HG02870 (cell line): ENCODE measurements around the gene THOC6.

Experiments
- ATAC-seq: cut with Tn5 transposase; IDR thresholded peaks from one replicate; pipeline ENCODE4 v1.9.1; 2021; ENCODE audit warnings: mild to moderate bottlenecking, moderate library complexity; ENCODE audit not compliant: unreplicated experiment

The THOC6 gene

DNA sequence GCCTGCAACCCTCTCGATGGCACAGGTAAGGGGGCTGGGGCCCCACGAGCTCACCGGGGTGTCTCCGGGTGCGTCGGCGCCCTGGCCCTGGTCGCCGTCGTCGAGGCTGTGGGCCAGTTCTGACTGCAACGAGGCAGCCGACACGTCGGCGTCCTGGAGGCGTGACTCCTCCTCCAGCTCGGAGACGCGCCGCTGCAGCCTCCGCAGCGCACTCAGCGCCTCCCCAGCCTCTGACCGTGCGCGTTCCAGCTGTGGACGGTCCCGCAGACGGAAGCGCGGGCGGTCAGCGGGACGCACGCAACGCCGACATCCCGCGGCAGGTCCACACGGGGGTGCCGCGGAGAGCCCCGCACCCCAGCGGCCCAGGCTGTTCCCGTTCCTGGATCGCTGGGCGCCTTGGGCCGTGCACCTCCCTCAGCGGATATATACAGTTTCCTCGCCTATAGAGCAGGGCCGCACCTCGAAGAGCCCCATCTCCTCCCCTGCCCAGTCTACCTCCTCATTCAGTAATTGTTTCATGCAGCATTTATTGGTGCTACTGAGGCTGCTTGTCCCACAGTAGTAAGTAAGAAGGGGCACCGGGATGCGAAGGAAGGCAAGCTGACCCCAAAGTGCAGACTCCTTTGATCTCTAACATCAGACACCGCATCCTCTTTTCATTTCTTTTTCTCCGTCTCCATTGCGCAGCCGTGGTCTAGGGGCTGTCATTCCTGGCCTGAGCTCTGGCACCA is 5.8 kb downstream of the THOC6 start:
- ATAC-seq = no peak

DNA sequence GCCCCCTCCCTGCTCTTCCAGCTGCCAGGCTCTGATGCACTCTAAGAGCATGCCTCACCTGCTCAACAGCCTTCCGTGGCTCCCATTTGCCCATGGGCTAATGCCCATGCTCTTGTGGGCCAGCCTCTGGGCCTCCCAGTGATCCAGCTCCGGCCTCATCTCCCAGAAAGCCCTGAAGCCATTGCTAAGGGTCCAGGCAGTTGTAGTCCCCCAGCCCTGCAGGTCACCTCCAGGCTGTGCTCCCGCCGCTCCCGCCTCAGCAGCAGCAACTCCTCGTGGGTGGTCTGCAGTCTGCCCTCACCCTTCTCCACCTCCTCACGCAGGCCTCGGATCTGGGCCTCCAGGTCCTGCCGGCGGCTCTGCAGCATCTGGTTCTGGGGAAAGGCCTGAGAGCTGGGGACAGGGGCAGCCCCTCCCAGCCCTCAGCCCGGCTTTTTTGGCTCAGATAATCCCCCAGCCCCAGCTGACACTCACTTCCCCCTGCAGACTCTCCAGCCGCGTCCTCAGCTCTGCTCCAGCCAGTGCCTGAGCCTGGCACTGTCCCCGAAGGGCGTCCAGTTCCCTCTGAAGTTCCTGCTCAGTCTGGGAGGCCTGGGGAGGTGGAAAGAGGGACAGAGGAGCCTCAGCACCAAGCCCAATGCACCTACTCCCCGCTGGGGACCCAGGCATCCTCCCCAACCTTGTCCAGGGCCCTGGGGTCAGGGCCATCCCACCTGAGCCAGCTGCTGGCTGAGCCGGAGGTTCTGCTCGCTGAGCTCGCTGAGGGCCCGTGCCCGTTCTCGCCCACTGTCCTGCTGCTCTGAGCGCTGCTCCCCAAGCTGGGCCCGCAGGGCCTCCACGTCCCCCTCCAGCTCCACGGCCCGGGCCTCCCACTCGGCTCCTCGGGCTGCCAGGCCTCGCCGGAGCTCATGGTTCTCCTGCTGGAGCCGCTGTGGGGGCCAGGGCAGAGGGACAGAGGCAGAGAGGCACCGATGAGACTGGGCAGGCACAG is 6.7 kb downstream of the THOC6 start:
- ATAC-seq = no peak

DNA sequence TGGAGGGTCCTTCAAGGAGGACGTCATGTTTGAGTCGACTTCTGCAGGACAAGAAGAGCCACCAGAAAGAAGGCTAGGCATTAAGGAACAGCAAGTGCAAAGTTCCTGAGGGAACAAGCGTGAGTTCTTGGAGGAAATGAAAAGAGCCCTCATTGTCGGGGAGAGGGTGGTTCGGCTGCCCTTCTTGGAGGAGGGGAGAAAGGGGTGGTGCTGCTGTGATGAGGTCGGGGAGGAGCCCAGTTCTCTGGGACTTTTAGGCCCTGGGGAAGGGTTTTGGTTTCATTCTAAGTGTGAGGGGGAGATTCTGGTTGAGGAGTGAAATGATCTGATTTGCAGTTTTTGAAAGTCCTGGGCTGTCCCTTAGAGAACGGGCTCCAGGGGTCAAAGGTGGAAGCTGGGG is 8.8 kb downstream of the THOC6 start:
- no peak for ATAC-seq

DNA sequence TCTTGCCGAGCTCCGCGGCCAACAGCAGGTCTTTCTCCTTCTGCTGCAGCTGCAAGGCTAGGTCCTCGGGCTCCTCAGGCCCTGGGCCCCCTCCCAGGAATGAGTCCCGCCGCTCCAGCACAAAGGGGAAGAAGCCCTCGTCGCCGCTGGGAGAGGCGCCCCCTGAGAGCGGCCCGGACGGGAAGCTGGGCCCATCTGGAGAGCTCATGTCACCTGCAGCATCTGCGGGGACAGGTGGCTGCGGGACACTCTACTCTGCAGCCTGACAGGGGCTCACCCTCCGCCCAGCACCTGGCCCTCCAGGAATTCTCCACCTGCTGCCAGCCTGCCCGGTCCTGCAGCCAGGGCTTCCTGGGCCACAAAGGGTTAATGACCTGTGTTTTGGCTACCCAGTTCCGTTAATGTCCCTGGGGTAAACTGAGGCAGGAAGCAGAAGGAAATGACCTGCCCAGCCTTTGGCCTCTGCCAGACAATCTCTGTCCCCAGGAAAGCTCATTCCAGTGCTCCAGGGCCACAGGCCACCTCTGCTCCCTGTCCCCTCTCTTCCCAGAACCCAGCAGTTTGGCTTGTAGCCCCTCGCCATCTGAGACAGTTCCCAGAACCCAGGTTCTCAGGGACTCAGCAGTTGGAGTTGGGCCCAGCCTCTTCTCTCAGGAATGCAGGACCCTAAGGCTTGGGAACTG is 11.6 kb downstream of the THOC6 start:
- ATAC-seq = no peak

DNA sequence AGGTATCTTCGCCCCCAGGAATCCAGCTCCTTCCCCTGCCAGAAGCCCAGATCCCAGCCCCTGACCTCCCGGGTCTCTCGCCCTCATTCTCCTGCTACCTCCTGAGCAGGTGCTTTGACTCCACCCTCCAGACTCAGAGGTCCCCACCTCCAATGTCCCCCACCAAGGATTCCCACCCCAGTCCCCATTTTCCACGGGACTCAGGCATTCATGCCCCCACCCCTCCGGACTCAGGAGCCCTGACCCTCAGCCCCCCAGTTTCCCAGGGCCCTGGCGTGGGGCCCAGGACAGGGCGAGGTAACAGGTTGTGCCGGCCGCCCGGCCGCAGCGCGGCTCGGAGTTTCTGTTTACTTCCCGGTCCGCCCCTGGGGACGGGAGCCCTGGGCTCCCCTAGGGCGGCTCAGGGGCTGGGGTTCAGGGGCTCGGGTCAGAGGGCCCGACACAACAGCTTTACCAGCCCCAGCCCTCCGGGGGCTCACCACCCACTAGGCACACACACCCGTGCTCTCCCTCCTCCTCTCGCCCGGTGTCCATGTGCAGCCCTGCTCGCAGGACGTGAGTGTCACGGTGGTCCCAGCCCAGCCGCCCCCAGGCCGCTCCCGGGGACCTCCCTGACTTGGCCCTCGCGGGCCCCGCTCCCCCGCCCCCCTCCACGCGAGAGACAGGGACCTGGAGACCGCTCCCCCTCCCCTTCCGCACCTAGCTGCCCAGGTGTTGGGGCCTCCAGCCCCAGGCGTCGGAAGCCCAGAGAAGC is 12.3 kb downstream of the THOC6 start:
- ATAC-seq = no peak

DNA sequence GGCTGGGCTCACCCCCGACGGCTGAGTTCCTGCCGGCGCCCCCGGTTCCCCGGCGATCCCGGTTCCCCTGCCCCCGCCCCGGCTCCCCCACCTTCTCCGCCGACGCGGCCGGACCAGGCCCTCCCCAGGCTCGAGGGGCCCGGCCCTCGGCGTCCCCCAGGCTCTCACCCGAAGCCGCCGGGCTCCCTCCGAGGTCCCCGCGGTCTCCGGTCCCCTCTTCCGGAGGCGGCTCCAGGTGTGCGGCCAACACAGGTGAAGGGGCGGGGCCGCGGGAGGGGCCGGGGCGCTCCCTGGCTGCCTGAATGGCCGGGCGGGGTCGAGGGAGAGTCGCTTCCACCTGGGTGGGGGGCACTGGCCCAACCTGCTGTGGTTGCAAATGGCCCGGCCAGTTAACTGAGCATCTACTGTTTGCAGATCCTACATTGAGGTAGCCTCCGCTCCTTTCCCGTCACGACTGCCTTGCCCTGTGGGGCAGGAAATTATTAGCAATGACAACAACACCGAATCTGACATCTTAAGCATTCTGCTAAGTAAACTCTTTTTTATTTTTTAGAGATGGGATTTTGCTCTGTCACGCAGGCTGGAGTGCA is 13.0 kb downstream of the THOC6 start, which contains the start of gene BICDL2:
TSS of gene BICDL2 (minus strand) at position 219 of the 590 bp plus-strand sequence. CDS start 1,448 bp downstream, outside the sequence.
- ATAC-seq = no peak

DNA sequence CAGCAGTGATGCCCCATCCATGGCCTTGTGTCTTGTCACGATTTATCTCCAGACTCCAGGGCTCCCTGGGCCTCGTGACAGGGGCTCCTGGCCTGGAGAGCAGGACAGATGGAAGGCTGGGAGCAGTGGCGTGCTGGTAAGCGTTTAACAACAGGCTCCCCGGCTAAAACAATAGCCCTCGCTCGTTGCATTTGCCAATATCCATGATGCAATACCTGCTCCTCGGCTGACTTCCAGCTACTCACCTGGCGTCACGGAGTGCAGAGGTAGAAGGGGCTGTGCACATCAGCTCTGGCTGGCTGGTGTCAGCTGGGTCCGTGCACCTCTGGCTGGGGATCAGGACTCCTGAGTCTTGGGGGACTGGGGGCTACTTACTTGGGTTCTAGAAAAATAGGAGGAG is 14.4 kb downstream of the THOC6 start:
- ATAC-seq = no peak

DNA sequence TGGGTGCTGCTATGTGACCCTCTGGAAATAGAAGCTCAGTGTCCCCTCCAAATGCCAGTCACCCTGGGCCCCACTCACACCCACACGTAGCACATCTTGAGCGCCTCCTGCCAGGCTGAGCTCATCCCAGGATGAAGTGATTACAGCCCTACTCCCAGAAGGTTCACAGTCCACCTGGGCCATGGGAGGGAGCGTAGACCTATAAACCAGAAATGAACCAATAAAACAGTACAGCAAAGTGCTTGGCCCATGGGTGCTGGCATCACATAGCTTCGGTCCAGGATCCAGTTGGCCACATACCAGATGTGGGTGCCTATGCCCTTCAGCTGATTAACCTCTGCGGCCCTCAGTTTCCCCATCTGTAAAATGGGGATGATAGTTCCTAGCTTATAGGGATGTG is 15.1 kb downstream of the THOC6 start:
- no peak for ATAC-seq

DNA sequence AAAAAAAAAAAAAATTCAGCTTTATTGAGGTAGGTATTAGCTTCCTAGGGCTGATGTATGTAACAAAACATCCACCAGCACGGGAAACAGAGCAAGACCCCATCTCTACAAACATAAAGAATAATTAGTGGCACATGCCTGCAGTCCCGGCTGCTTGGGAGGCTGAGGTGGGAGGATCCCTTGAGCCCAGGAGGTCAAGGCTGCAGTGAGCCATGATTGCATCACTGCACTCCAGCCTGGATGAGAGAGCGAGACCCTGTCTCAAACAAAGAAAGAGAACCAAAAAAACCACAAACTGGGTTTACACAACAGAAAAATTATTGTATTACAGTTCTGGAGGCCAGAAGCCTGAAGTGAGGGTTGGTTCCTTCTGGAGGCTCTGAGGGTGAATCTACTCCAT is 18.5 kb downstream of the THOC6 start:
- no peak for ATAC-seq

DNA sequence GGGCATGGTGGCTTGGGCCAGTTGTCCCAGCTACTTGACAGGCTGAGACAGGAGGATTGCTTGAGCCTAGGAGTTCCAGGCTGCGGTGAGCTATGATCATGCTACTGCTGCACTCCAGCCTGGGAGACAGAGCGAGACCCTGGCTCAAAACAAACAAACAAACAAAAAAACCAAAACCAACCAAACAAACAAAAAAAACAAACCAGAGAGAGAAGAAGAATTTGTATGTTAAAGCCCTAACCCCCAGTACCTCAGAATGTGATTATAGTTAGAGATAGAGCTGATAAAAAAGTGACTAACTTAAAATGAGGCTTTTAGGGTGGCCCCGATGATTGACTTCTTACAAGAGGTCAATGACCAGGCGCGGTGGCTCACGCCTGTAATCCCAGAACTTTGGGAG is 20.9 kb downstream of the THOC6 start:
- ATAC-seq = no peak

DNA sequence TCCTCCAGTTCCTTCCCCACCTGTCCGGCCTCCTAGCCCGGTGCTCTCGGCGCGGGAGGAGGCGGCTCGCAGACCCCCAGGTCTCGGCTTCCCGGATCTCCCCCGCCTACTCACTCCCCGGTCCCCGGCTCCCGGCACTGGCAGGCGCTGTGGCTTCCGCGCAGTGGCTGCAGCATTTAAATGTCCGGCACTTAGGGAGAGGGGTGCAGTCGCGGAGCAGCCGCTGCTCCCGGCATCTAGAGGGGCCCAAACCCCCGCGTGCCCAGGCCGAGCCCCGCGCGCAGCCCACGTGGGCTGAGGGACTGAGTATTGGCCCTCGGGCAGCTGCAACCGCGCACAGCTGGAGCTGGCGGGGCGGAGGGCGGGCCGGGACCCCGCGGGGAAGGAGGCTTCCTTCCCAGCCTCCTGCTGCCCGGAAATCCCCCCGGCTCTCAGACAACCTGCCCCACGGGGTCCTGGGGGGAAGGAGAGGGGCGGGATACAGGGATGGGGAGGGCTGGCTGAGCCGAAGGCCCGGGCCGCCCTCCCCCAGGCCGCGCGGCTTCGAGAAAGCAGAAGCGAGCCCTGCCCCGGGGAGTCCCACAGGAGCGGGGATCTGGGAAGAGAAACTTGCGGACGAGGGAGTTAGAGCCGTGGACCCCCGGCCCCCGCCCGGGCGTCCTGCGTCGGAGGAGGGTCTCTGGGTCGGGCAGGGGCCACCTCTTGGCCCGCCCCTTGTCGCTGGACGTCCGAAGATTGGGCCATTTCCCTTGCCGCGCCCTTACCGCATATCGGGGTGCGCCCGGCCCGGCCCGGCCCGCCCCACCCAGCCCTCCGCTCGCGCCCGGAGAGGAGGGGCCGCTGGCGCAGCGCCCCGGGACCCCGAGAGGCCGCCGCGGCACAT is 22.2 kb downstream of the THOC6 start, which contains the start of gene MMP25:
TSS of gene MMP25 (plus strand) at position 804 of the 883 bp plus-strand sequence. CDS start 357 bp downstream, outside the sequence.
- ATAC-seq = no peak

DNA sequence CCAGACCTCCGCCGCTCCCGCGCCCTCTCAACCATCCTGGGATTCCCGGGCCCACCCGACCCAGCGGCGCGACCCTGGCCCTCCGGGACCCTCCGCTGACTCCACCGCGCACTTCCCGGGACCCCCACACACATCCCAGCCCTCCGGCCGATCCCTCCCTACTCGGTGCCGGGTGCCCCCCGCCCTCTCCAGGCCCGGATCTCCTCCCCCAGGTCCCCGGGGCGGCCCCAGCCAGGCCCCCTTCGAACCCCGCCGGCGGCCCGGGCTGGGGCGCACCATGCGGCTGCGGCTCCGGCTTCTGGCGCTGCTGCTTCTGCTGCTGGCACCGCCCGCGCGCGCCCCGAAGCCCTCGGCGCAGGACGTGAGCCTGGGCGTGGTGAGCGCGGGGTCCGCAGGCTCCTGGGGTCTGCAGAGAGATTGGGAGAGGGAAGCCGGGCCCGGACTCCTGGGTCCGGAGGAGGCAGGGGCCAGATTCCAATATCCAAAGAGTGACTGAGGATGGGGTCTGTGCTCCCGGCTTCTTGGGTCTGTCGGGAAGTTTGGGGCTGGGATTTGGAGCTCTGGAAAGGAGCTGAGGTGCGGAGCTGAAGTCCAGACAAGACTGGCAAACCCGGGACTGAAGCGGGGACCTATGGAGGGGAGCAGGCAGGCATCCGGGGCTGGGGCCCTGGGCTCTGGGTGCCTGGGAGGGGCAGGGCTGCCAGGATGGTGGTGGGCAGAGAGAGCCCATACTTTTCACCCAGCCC is 23.0 kb downstream of the THOC6 start:
- no peak for ATAC-seq

DNA sequence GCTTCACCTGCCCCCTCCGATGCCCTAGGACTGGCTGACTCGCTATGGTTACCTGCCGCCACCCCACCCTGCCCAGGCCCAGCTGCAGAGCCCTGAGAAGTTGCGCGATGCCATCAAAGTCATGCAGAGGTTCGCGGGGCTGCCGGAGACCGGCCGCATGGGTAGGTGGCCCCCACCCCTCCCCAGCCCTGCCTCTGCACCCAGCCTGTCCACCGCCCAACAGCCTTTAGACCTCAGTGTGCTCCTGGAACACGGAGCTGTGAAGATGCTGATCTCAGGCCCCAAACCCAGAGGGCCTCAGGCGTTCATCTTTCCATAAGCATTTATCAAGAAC is 23.5 kb downstream of the THOC6 start:
- no peak for ATAC-seq

DNA sequence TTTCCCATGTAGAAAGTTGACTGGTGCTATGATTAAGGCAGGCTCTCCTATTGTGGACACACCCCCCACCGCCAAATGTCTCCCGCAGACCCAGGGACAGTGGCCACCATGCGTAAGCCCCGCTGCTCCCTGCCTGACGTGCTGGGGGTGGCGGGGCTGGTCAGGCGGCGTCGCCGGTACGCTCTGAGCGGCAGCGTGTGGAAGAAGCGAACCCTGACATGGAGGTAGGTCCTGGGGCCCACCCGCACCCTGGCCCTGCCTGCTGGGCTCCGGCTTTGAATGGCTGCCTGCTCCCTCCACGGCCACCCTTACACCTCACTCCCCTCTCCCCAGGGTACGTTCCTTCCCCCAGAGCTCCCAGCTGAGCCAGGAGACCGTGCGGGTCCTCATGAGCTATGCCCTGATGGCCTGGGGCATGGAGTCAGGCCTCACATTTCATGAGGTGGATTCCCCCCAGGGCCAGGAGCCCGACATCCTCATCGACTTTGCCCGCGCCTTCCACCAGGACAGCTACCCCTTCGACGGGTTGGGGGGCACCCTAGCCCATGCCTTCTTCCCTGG is 26.2 kb downstream of the THOC6 start:
- ATAC-seq = no peak

DNA sequence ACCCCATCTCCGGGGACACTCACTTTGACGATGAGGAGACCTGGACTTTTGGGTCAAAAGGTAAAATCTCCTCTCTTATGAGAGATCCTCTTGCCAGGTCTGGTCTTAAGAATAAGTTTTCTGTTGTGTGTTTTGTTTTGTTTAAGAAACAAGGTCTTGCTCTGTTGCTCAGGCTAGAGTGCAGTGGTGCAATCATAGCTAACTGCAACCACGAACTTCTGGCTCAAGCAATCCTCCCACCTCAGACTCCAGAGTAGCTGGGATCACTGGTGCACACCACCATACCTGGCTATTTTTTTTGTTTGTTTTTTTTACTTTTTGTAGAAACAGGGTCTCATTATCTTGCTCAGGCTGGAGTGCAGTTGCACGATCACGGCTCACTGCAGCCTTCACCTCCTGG is 26.7 kb downstream of the THOC6 start:
- no peak for ATAC-seq

DNA sequence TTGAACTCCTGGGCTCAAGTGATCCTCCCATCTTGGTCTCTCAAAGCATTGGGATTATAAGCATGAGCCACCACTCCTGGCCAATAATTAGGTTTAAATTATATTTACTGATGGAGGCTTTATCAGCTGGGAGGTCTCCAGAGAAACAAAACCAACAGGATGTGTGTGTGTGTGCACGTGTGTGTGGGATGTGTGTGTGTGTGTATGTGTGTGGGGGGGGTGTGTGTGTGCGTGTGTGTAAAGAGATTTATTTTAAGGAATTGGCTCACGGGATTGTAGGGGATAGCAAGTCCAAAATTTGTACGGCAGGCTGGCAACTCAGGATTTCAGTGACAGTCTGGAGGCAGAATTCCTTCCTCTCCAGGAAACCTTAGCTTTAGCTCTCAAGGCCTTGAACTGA is 27.2 kb downstream of the THOC6 start:
- no peak for ATAC-seq

DNA sequence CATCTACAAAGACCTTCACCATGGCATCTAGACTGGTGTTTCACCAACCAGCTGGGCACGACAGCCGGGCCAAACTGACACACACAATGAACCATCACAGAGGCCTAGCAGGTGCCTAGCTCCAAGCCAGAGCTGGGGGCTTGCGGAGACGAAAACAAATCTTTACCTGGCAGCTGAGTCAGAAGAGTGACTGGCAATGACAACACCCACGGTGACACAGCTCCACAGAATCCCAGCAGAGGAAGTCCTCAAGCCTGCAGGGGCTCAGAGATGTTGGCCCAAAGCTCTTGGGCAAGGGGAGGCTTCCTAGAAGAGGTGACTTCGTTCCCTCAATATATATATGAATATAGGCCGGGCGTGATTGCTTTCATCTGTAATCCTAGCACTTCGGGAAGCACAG is 27.7 kb downstream of the THOC6 start:
- no peak for ATAC-seq
